Neural cell (in vitro differentiated cells): ENCODE measurements around the gene FYN. TPM values are rescaled to one million over a fixed set of nuclear protein-coding genes. Genes with fewer than 3 reads are reported as not detected.

Source experiments
- H2AFZ ChIP-seq: fragments of 200-600, 300-800 bp; sonication (generic), shearing (Covaris generic); 2 replicates; pipeline ENCODE4 v1.6.0; 2014; ENCODE audit warnings: low read depth, mild to moderate bottlenecking, antibody characterized with exemption, low read length, moderate library complexity
- H3F3A ChIP-seq: fragments of 200-600 bp; shearing (Covaris generic); 2 replicates; pipeline ENCODE4 v1.6.1; 2016; ENCODE audit warnings: mild to moderate bottlenecking, moderate library complexity, mixed read lengths, antibody characterized with exemption, low read length; ENCODE audit not compliant: insufficient read depth, poor library complexity, severe bottlenecking
- H3K27ac ChIP-seq: fragments of 200-600, 300-800 bp; sonication (generic), shearing (Covaris generic); 2 replicates; pipeline ENCODE4 v1.5.1; 2014; ENCODE audit warnings: mild to moderate bottlenecking, low read length, moderate library complexity
- H3K27me3 ChIP-seq: fragments of 300-800, 200-600 bp; sonication (generic), shearing (Covaris generic); 2 replicates; pipeline ENCODE4 v1.6.0; 2014; ENCODE audit warnings: mild to moderate bottlenecking, low read depth, low read length, moderate library complexity; ENCODE audit not compliant: insufficient read depth
- H3K36me3 ChIP-seq: fragments of 300-800, 200-600 bp; sonication (generic), shearing (Covaris generic); 2 replicates; pipeline ENCODE4 v1.5.1; 2014; ENCODE audit warnings: mild to moderate bottlenecking, antibody characterized with exemption, low read length, moderate library complexity; ENCODE audit not compliant: insufficient read depth
- H3K4me2 ChIP-seq: fragments of 300-800, 200-600 bp; sonication (generic), shearing (Covaris generic); 2 replicates; pipeline ENCODE4 v1.6.0; 2014; ENCODE audit warnings: mild to moderate bottlenecking, low read length
- H3K4me3 ChIP-seq: fragments of 300-800, 200-600 bp; sonication (generic), shearing (Covaris generic); 2 replicates; pipeline ENCODE4 v1.5.1; 2014; ENCODE audit warnings: mild to moderate bottlenecking, low read length, moderate library complexity
- H3K79me2 ChIP-seq: fragments of 200-600 bp; shearing (Covaris generic); replicated peaks from 2 replicates; pipeline ENCODE4 v1.6.0; 2014; ENCODE audit warnings: mild to moderate bottlenecking, low read length, moderate library complexity; ENCODE audit not compliant: insufficient read depth
- H3K9ac ChIP-seq: fragments of 300-800, 200-600 bp; sonication (generic), shearing (Covaris generic); 2 replicates; pipeline ENCODE4 v1.6.1; 2016; ENCODE audit warnings: mild to moderate bottlenecking, low read length, mixed read lengths
- H3K9me2 ChIP-seq: fragments of 200-600 bp; shearing (Covaris generic); 2 replicates; pipeline ENCODE4 v1.6.1; 2016; ENCODE audit warnings: mild to moderate bottlenecking, low read length, mixed read lengths; ENCODE audit not compliant: insufficient read depth
- H3K9me3 ChIP-seq: fragments of 200-600, 300-800 bp; sonication (generic), shearing (Covaris generic); 2 replicates; pipeline ENCODE4 v1.6.1; 2016; ENCODE audit warnings: mild to moderate bottlenecking, mixed run types, low read length, moderate library complexity, mixed read lengths
- H4K20me1 ChIP-seq: fragments of 200-600 bp; shearing (Covaris generic); 2 replicates; pipeline ENCODE4 v1.6.1; 2016; ENCODE audit warnings: mild to moderate bottlenecking, mixed run types; ENCODE audit not compliant: insufficient read depth
- CTCF ChIP-seq: fragments of 450-650 bp; IDR thresholded peaks from 2 replicates; pipeline ENCODE4 v1.5.1; 2014; ENCODE audit warnings: antibody characterized with exemption, mild to moderate bottlenecking, moderate library complexity; ENCODE audit not compliant: poor library complexity, severe bottlenecking
- EP300 ChIP-seq: fragments of 450-650 bp; conservative IDR thresholded peaks from 2 replicates; pipeline ENCODE4 v1.6.1; 2014; ENCODE audit warnings: antibody characterized with exemption, mild to moderate bottlenecking, moderate library complexity; ENCODE audit not compliant: poor library complexity, severe bottlenecking
- EZH2 ChIP-seq: fragments of 200-600, 300-800 bp; shearing (Covaris generic), sonication (generic); IDR thresholded peaks from 2 replicates; pipeline ENCODE4 v1.6.1; 2014; ENCODE audit warnings: antibody characterized with exemption, low read length, borderline replicate concordance, mild to moderate bottlenecking; ENCODE audit not compliant: insufficient read depth, poor library complexity, severe bottlenecking
- MXI1 ChIP-seq: fragments of 450-650 bp; conservative IDR thresholded peaks from 2 replicates; pipeline ENCODE4 v1.6.1; 2014; ENCODE audit warnings: antibody characterized with exemption, mild to moderate bottlenecking; ENCODE audit not compliant: poor library complexity, severe bottlenecking
- POLR2AphosphoS5 ChIP-seq: IDR thresholded peaks from 2 replicates; pipeline ENCODE4 v1.6.1; 2012
- RAD21 ChIP-seq: fragments of 450-650 bp; conservative IDR thresholded peaks from 2 replicates; pipeline ENCODE4 v1.6.1; 2014; ENCODE audit warnings: antibody characterized with exemption, mild to moderate bottlenecking, moderate library complexity
- REST ChIP-seq: IDR thresholded peaks from 2 replicates; pipeline ENCODE4 v1.6.1; 2012; ENCODE audit warnings: borderline replicate concordance
- SMC3 ChIP-seq: fragments of 450-650 bp; conservative IDR thresholded peaks from 2 replicates; pipeline ENCODE4 v1.6.1; 2014; ENCODE audit warnings: antibody characterized with exemption, mild to moderate bottlenecking, moderate library complexity; ENCODE audit not compliant: poor library complexity
- TAF1 ChIP-seq: IDR thresholded peaks from 2 replicates; pipeline ENCODE4 v1.6.1; 2012; ENCODE audit warnings: low read depth
- polyA plus RNA-seq: library from polyadenylated mRNA; depleted of rRNA; stranded (reverse); fragments of >200 nt; gene quantifications from 2 replicates; pipeline ENCODE4 v1.2.3, GENCODE V29; 2014

Gene FYN
- polyA plus RNA-seq, 1 donor from 2014 or later: 277 TPM

GRCh38 chr6:111803804-111804203 is 69.4 kb downstream of the FYN start:
- H3K79me2 ChIP-seq: peaks cover 25% of the 10 kb centered on the region
- no peak for TF ChIP-seq MXI1
- TF ChIP-seq TAF1: no peak
- TF ChIP-seq REST: no peak
- TF ChIP-seq SMC3: no peak
- TF ChIP-seq EP300: no peak
- no peak for TF ChIP-seq CTCF
- TF ChIP-seq EZH2: no peak
- TF ChIP-seq POLR2AphosphoS5: no peak
- no peak for TF ChIP-seq RAD21
- H3K4me2 ChIP-seq: no peak overlapping the region
- no peaks in the 10 kb centered on the region for H3K9me3 ChIP-seq
- no peaks in the 10 kb centered on the region for H3K27me3 ChIP-seq
- no peak overlapping the region for H2AFZ ChIP-seq
- H3K27ac ChIP-seq: no peak overlapping the region
- no peaks in the 10 kb centered on the region for H3F3A ChIP-seq
- no peaks in the 10 kb centered on the region for H3K36me3 ChIP-seq
- H3K9me2 ChIP-seq: no peaks in the 10 kb centered on the region
- H3K9ac ChIP-seq: no peak overlapping the region
- H3K4me3 ChIP-seq: no peak overlapping the region
- H4K20me1 ChIP-seq: no peaks in the 10 kb centered on the region

GRCh38 chr6:111803371-111803770 is 69.9 kb downstream of the FYN start:
- Histone ChIP-seq H3K4me3 (no peak overlapping the region), H2AFZ (no peak overlapping the region), H3K27me3 (no peaks in the 10 kb centered on the region), H4K20me1 (no peaks in the 10 kb centered on the region), H3K4me2 (no peak overlapping the region), H3K9ac (no peak overlapping the region), H3K9me3 (no peaks in the 10 kb centered on the region), H3K27ac (no peak overlapping the region), H3K9me2 (no peaks in the 10 kb centered on the region), H3F3A (no peaks in the 10 kb centered on the region), H3K79me2 (peaks cover 23% of the 10 kb centered on the region), H3K36me3 (no peaks in the 10 kb centered on the region)
- TF ChIP-seq EZH2 (no peak), MXI1 (no peak), EP300 (no peak), CTCF (no peak), POLR2AphosphoS5 (no peak), TAF1 (no peak), RAD21 (no peak), SMC3 (no peak), REST (no peak)
